Glomerular visceral epithelial cell (primary cell): Measurements from ENCODE around the gene TGFBRAP1.
A peak's percentile ranks its signal among the peaks of the same experiment; 100 is the strongest.

Experiments
- DNase-seq: peaks from one replicate; pipeline ENCODE4 v3.0.0-alpha.2; 2016; ENCODE audit errors: extremely low spot score

Gene TGFBRAP1

DNA sequence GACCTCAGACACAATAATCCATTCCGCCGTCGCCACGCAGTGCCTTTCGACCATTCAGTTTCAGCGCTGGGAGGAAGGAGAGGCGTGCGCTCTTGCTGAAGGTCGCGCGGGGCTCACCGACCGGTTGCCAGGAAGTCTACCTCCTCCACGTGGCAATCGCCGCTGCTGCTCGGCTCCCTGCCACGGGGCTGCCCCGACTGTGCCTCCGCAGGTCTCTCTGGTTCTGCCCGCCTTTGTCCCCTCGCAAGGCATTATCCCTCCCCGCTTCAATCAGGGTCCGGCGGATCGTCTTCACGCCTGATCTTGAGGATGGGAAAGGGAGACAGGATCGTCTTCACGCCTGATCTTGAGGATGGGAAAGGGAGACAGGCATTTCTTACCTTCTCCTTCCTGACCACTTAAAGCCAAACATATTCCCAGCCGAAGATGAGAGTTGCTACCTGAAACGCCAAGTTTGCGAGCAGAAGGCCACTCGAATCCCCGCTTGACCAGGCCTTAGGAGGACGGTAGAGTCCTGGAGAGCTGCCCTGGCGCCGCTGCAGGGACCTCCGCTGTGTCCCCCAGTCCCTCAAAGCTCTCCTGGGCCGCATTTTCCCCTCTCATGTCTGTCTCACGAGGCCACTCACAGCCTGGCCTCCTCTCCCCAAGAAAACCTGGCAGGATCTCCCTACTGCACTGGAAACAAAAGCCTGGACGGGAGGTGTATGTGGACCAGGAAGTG, 92.3 kb downstream of the TGFBRAP1 start:
- DNase-seq: no peak

DNA sequence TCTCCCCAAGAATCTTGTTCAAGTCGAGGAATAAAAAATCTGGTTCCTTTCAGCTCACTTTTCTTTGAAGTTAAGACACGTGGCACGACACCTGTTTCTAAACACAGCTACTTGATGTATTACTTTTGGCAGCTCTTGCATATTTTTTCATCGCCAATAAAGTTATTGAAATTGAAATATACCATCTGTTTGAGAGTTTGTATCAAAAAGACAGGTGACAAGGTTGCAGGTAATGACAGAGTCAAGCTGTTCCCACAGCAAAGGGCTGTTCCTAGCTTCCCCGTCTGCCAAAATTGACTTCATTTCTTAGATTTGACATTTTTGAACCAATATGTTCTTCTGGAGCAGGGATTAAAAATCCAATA, 93.5 kb downstream of the TGFBRAP1 start:
- no peak for DNase-seq

- DNase-seq: peak; percentile 88
These were observed 94.0 kb downstream of the TGFBRAP1 start for GRCh38 chr2:105235388-105236059.

DNA sequence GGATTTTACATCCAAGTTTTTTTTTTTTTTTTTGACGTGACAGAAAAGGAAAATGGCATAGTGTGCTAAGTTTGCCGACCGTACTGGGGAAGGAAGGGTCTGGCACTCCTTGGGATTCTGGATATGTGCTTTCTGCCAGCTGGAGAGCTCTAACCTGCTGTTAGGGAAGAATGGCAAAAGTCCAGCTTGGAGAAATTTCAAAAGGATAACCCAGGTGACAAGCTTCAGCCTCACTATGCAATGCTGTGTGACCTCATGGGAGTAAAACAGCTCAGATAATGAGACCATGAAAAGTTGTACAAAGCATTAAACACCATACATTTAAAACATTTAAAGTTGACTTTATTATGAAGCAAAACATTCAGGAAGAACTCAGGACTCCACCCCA, 98.3 kb downstream of the TGFBRAP1 start:
- no peak for DNase-seq

GRCh38 chr2:105224444-105224843, 105.1 kb downstream of the TGFBRAP1 start:
- no peak for DNase-seq

DNA sequence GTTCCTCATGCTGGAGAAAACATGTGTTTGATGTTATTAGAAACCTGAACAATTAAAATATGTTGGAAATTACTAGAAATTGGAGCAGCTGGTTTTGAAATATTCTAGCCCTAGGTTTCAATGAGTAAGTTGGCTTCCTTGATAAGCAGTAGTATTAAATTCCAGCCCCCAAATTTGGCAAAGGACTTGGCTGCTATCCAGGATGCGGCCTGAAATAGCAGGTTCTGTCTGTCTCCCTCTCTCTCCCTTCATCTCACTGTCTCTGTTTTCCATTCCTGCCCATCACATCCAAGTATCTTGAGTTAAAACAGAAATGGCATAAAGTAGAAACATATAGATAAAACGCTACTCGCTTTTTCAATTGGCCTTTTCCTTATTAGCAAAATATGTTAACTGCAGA, 108.9 kb downstream of the TGFBRAP1 start:
- DNase-seq: no peak

DNA sequence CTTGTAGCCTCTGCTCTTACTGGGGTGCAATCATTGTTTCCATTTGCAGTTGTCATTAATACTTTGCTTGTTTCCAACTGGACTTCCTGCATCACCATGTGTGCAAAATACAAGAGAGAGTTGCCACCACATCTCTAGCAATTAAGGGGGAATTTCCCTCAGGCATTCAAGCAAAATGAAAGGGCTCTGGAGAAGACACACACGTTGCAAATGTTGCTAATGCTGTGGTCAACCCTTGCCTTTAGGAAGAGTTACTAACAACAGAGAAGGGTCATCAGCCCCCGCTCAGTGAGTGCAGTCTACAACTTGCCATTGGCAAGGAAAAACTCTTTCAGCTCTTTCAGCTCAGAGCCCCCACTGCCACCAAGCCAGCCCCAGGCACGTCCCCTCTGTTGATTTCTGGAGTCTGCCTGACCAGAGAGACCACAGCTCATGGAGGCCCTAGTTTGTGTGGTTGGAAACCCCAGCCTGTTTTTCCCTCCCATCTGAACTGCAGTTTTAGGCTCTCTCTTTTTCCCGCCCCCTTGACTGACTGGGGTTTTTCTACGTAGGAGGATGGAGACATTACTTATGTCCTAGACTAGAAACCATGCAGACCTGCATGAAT, 113.8 kb downstream of the TGFBRAP1 start:
- DNase-seq: no peak
